ENCODE results near the gene RPS21.

RPS21 gene

DNA sequence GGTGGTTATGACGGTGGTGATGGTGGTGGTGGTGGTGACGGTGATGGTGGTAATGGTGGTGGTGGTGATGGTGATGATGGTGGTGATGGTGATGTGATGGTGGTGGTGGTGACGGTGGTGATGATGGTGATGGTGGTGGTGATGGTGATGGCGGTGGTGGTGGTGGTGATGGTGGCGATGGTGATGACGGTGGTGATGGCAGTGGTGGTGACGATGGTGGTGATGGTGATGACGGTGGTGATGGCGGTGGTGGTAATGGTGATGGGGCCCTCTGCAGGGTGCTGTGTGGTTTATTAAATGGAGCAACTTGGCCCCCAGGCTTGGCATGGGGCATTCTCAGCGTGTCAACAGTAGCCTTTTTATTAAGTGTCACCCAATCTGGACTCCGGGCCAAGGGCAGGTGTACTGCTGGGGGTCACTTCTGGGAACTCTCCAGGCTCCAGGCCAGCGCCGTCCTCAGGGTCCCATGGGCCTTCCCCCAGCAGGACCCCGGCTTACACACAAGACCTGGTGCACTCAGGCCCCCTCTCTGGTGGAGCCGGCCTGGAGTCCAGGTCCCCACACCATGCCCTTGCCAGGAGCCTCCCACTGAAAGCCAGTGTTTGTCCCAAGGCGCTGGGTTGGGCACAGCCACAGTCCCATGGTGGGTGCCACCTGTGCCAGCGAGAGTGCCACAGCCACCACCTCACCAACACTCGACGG is 11.4 kb downstream of the RPS21 start:
- no peak for DNase-seq

GRCh38 chr20:62400021-62400420 is 13.1 kb downstream of the RPS21 start:
- no peak for DNase-seq

DNA sequence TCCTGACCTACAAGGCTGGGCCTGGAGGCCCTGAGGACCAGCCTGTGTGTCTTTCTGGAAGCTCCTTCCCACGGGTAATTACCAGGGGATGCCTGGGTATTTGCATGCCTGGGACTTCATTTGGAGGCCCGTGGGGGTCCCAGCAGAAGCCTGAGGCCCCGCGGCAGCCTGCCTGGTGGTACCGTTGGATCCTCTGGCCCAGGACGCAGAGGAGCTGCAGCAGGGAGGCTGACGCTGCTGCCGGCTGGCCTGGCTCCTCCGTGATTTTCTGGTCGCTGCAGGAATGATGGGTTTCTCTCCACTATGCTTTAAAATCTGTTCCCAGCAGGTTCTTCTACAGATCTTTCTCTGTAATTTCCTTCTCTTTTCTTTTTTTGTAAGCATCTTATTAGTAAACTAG is 13.6 kb downstream of the RPS21 start:
- DNase-seq, result no peak

DNA sequence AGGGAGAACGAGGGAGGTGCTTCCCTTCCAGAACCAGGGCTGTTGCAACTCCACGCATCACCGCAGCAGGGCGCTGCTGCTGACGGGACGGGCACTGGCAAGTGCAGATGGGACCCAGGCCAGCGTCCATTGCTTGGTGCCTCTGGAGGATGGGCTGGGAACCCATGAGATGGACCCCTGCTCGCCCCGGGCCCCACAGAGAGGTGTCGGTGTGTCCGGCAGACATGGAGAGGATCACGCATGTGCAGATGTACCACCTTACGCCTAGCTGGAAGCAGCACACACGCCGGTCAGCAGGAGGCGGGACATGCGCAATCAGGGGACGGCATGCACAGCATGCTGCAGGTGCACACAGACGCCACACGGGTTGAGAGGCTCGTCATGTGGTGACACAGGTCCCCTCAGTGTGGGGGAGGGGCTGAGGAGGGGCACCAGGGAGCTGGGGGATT is 14.5 kb downstream of the RPS21 start:
- no peak for DNase-seq

DNA sequence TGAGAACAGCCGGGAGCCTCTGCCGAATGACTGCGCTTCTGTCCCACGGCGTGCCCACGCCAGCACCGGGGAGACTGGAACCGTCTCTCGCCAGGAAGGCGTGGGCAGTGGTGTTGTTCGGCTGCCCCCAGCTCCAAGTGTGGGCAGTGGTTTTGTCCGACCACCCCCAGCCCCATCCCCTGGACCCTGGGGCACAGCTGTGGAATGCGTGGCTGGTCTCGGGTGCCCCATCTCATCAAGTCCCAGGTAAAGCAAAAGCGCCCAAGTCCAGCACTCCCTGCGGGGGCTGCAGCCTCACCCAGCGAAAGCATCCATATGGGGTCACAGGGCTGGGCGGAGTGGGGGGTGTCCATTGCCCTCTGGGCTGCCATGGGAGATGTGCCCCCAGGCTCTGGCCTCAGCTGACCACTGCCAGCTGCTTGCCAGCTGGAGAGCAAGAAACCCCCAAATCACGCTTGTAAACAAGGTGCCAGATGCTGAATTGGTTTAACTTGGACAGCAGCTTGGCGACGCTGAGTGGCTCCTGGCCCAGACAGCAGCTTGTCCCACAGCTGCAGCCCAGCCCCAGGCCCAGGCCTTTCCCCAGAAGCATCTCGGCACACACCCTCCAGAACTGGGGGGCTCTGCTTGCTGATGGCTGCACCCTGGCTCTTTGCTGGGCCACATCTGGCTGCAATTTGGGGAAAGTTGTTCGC is 15.7 kb downstream of the RPS21 start:
- DNase-seq, result no peak

- no peak for DNase-seq
Observed at GRCh38 chr20:62403331-62403730, 16.4 kb downstream of the RPS21 start.

DNA sequence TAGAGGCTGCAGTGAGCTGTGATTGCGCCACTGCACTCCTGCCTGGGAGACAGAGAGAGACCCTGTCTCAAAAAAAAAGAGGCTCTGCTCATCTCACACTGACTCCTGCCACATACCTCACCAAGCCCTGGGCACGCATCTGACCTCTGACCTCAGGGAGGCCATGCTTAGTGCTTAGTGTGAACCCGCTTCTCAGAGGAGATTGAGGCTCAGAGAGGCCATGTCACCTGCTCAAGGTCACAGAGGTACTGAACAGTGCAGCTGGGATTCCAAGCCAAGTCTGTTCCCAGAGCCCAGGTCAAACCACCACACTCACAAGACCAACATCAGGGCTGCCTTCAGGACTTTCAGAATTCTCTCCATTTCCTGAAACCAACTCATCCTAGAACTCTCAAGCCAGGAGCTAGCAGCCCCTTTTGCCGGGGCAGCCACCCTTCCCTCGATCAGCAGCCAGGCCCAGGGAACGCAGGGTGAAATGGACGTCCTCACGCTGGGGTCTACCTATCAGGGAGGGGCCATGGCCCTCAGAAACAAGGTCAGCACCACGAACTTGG is 17.3 kb downstream of the RPS21 start:
- DNase-seq, result no peak

- DNase-seq, result no peak
Observed at GRCh38 chr20:62404761-62405107, 17.8 kb downstream of the RPS21 start.

DNA sequence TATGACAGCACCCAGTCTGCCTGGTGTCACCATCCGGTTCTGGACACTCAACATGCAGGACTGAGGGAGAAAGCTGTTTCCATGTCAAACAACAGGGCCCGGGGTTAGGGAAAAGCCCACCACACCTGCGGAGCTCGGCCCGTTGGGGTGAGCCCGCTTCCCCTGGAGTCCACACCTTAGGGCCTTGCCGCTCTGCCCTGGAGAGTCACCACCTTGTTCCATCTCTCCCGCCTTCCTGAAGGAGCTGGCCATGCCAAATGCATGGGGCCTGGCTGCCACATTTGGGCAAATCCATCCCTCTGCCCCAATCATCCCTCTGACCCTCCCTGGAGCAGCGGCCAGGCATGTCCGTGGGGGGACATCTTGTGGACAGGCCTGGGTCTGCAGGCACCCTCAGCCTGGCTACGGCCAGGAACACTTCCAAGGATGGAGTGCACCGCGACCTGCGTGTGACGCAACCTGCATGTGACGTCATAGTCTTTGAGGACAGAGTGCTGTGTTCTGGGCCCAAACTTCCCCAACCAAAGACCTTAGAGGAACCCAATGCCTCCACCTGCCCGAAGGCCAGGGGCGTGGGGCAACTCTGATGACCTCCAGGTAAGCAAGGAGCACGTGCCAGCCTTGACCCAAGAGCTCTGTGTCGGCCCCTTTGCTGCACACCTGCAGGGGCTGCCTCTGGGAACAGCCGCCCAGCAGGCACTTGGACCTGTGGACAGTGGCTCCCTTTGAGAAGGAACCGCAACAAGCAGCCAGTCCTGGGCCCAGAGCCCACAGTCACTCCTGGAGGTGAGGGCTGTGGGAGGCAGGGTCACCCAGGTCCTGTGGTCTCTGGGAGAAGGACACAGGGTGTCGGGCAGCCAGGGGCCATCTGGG is 18.4 kb downstream of the RPS21 start:
- DNase-seq, result peak; percentile 17

GRCh38 chr20:62405981-62406513 is 19.1 kb downstream of the RPS21 start:
- no peak for DNase-seq

GRCh38 chr20:62406635-62407176 is 19.8 kb downstream of the RPS21 start:
- no peak for DNase-seq

- peak; percentile 80 for DNase-seq
Observed at GRCh38 chr20:62407221-62407992, 20.5 kb downstream of the RPS21 start, which contains the start of gene CABLES2. Gene CABLES2 (minus strand): TSS chr20:62407285. CDS start chr20:62407276, 9 bp downstream.

- no peak for DNase-seq
Observed at GRCh38 chr20:62408055-62408454, 21.2 kb downstream of the RPS21 start.

DNA sequence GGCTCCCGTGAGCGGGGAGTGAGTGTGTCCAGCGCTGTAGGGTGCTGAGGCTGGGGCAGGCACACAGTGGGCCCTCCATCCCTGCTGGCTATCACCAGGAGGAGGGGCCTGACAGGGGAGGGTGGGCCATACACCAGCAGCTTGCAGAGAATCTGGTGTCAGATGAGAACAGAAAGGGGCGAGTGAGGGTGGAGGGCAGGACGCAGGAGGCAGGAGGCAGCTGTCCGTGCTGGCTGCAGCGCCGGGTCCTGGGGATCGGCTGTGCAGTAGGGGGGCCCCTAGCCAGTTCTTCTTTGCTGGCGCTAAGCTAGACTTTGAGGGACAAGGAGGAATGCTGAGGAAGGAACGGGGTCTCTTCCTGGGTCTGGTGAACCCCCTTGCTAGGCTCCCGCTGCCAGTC is 21.7 kb downstream of the RPS21 start:
- DNase-seq, result no peak

DNA sequence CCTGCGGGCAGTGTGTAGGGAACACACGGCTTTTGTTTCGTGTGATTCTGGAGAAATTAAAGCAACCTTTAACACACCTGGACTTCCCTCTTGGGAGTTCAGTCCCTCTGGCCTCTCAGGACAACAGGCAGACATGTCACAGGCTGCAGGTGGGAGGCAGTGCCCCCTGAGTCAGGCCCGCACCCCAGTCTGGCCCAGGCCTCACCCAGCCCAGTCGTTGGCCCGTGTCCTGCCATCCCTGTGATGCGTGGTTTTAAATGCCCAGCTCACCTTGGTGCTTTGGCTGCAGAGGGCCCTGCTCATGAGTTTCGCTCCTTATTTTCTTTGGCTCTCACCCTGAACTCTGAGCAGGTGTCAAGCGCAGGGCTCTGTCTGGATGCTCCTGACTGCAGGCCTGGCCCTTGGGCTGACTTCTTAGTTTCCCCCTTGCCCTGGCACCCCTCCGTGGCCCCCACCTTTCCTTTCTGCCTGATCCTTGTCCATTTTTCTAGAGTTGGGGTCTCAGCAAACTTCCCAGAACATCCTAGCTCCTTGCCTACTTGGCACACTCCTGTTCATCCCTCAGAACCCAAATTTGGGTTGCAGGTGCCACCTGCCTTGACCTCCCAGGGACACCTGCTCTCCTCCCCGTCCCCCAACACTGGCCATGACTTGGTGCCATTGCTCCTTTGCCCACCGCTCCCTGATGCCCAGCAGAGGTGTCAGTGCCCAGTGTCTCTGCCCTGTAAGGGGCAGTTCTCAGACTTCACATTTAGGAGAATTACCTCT is 22.4 kb downstream of the RPS21 start:
- no peak for DNase-seq

DNA sequence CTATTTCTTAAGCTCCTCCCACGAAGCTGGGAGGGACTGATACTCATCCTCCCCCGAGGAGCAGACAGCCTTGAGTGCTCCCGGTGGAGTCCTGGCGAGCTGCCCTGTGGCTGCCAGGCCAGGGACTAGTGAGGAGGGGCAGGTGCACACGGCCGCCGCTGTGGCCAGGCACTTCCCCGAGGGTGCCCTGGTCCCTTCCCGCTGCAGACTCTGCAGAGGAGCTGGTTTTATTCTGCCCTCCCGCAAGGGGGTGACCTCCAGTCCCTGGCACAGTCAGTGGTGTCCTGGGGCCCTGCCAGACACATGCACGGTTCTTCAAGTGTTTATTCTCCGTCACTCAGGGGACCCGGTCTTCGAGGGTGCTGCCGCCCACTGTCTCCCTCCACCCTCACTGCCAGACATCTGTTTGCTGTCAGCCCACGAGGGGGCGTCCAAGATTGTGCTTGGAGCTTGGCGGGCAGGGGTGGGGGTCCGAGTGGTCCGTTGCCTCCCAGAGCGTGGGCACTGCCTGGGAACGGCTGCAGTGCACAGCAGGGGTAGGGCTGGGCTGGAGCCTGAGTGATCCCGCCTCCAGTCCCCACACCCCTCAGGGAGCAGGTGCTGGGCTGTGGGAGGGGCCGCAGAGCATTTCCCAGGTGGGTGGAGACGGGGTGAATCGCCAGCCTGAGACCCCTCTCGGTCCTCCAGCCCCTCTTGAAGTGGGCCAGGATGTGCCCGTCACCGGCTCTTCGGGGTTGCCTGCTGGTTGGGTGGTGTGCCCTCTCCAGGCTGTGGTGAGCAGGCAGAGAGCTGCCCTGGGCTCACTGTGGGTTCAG is 23.2 kb downstream of the RPS21 start:
- DNase-seq, result peak; percentile 97

DNA sequence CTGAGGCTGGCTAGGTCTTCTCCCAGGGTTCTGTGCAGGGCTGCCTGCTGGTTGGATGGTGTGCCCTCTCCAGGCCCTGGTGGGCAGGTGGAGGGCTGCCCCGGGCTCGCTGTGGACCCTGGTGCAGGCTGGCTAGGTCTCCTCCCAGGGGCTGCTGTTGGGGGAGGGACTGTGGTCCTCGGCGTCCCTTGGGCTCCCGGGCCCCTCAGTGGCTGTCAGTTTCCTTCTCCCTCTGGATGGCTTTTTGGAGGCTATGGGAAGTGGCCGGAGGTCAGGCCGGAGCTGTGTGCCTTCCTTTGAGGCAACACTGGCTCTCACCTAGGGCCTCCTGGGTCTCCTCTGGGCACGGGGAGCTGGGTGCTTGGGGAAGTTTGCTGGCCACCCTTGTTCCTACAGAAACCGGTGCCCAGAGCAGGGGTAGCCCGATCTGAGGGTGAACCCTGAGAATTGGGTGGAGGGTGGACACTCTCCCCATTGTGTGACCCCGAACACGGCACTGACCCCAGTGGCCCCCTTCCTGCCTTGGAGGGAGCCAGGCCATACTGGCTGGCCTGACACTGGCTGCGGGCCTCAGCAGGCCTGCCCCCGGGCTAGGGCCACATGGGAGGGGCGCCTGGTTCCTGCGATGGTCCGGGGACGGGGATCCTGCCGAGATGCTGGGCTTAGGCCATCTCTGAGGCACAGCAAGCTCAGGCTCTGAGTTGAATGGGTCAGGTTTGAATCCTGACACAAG is 24.0 kb downstream of the RPS21 start:
- DNase-seq, result no peak

DNA sequence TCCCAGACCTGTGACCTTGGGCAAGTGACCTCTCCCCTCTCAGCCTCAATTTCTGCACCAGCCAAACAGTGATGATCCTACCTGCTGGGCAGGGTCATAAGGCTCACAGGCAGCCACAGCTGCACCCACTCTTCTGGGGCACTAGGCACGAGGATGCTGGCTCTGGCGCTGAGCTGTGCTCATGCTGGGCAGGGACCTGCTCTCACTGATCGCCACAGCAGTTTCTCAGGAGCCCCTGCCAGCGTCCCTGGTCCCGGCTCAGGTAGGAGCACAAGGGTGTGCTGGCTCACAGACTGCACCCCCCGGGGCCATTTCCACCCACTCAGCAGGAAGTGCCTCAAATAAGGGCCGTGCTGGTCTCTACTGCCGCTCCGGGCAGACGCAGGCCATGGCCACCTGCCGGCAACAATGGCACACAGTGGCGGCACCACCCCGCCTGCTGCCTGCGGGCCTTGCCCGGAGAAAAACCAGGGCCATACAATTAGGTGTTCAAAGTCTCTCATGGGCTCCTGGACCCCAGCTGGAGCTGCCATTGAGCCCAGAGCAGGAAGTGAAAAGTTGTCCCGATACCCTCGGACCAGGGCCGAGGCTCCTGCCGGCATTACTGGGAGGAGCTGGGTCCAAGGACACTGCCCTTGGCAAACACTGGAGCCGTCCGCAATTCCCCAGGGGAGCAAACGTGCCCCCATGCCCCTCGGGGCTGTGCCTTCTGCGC is 24.7 kb downstream of the RPS21 start:
- DNase-seq, result no peak

Data from DMS79 (cell line).